HS-27A (cell line): ENCODE data around the gene OR6N2.

ENCODE experiments used
- DNase-seq: peaks from one replicate; pipeline ENCODE4 v3.0.0-alpha.2; 2012; ENCODE audit warnings: low read depth, missing footprints

Gene OR6N2, protein sequence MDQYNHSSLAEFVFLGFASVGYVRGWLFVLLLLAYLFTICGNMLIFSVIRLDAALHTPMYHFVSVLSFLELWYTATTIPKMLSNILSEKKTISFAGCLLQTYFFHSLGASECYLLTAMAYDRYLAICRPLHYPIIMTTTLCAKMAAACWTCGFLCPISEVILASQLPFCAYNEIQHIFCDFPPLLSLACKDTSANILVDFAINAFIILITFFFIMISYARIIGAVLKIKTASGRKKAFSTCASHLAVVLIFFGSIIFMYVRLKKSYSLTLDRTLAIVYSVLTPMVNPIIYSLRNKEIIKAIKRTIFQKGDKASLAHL

DNA sequence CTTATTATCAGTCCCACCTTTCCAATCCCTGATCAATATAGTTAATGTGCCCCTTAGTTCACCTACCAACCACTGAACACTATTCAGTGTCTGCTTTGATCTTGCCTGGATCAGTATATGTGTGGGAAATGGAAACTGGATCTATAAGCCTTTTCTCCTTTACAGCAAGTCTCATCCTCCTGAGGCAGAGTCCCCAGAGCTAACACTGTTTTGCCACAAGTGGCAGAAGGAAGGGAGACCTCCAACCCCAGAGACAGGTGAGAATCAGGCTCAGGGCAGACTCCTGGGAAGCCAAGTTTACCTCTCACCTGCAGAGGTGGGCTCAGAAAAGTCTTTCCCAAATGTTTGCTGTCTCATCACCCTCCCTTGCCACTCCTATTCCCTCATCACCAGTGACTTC, at the start of gene OR6N2:
OR6N2 (minus strand) TSS at position 101 of the 400 bp plus-strand sequence. CDS start 3,569 bp downstream, outside the sequence.
- no peak for DNase-seq

DNA sequence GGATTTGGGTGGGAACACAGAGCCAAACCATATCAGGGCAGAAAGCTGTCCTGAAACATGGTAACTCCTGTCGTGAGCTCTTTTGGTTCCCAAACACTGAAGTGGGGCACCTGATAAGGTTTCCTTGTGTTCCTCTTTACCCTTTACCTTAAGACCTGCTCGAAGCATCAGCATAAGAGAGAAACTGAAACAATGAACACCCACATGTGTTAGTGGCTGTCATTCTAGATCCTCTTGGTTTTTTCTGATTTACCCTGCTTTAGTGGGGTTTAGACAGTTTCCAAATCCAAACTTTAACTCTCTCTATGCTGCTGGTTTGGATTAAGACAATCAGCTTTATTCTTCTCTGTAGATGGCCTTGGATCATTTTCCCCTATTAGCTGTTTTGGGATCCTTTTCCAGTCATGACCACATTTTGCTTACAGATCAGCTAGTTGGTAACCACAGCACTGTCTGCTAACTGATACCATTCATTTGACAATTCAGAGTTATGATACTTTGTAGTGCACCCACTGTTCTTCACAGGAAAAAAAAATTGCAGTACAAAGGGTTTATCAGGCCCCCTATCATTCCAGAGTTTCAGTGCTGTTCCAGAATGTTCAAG, 49.2 kb upstream of the OR6N2 start:
- DNase-seq, result no peak

DNA sequence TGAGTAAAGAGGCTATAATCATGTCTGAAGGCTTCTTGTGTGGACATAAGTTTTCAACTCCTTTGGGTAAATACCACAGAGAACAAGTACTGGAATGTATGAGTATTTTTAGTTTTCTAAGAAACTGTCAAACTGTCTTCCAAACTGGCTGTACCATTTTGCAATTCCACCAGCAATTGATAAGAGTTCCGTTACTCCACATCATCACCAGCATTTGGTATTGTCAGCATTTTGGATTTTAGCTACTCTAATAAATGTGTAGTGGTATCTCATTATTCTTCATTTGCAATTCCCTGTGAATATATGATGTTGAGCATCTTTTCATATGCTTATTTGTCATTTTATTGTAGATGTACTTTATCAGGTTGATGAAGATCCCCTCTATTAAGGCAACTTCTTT, 40.7 kb upstream of the OR6N2 start:
- no peak for DNase-seq

DNA sequence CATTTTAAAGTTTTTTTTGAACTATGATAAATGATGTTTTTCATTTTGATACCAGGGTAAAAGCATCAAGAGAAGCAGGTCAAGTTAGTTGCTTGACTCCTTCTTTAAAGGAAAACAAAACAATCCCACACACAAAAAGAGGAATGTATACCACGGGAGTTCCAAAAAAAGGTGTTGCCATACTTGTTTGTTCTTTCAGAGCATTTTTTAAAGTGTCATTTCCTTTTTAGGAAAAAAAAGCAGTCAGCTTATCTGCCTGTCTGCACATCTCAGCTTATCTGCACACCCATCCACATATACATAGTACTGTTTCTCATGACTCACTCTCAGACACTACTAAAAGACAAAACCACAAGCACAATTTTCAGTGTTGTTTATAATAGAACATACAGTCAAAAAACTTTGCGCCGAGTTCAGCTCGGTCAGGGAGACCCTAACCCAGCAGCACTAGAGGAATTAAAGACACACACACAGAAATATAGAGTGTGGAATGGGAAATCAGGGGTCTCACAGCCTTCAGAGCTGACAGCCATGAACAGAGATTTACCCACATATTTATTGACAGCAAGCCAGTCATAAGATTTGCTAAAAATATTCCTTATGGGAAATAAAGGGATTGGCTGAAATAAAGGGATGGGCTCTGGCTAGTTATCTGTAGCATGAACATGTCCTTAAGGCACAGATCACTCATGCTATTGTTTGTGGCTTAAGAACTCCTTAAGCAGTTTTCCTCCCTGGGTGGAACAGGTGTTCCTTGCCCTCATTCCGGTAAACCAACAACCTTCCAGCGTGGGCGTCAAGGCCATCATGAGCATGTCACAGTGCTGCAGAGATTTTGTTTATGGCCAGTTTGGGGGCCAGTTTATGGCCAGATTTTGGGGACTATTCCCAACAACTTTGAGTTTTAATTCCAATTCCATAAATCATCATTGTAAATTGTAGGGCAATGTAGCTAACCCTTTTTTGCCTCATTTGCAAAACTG, 38.7 kb upstream of the OR6N2 start:
- DNase-seq, result no peak

DNA sequence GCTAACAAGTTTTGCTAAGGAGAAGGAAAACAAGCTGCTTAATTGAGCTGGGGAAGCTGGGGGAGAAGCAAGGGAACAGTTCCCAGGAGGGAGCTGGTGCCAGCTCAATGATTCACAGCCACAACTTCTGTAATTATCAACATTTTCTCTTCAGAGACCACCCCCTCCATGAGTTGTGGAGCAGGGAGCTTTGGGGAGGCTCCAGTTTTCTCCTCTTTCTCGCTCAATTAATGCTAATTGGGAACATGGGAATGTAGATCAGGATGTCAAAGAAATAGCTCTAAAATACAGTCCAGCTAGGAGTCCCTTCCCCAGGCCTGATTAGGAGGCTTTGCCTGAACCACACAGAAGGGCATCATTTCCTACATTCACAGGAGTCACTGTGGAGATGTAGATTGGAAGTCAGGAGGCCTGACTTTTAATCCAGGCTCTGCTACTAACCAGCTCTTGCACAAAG, 38.0 kb upstream of the OR6N2 start:
- no peak for DNase-seq

DNA sequence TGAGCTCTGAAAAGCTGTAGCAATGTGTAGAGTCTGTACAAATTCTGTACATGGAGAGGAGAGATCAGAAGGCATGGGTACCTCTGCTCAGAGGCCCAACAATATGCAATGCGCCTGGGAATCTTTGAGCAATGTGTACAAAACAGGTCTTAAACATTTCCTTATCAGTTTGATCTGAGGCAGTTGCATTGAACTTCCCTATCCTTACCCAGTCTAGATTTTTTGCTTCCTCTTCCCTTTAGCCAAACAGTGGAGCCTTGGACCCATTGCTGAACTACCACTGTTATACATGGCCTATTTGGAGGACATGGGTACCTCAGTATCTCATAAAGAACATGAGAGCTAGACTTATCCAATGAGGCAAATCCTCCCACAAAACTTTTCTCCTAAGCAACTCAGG, 37.6 kb upstream of the OR6N2 start:
- no peak for DNase-seq

DNA sequence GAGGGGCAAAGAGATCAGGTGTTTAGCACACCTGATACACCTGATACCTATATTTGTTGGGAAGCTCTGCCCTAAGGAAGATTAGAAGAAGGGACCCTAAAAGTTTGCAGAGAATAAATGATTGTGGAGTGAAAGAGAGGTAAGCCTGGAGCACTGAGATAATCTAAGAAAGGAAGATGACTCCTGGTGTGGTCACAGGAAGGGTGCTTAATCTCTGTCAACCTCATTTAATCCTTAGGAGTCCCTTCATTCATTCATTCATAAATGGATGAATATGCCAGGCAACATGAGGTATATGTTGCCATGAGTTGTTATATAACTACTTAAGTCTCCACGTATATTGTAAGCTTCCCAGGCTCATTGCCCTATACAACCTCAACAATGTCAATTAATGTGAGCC, 34.0 kb upstream of the OR6N2 start:
- no peak for DNase-seq

DNA sequence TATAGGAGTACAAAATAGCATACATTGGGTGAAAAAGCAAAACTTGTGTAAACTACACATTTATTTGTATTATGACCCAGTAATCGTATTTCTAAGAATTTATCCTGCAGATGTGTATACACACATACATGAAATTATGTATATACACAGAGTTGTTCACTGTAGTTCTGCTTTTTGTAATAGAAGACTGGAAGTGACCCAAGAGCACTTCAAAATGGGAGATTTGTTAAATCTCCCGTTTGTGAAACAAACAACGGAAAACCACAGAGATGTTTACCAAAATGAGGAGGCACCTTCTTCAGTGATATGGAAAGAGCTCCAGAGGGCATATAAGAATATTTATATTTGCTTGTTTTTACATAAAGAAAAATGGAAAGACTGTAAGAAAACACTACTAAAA, 32.2 kb upstream of the OR6N2 start:
- no peak for DNase-seq

DNA sequence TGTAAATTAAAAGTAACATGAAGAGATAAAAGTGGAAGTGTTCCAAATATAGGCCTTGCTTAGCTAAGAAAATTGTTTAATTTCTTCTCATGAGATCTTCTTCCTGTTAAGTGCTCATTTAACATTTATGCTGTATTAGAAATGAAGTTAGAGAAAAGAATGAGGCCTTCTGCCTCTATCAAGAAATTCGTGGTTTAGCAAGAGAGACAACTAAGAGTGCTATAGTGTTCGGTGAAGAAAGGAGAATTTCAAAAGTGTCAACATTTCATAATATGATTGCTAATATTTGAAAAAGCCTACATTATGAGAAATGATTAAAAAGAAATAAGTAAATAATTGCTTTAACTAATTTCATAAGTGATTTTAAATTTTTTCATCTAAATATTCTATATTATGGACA, 31.3 kb upstream of the OR6N2 start:
- DNase-seq, result no peak

DNA sequence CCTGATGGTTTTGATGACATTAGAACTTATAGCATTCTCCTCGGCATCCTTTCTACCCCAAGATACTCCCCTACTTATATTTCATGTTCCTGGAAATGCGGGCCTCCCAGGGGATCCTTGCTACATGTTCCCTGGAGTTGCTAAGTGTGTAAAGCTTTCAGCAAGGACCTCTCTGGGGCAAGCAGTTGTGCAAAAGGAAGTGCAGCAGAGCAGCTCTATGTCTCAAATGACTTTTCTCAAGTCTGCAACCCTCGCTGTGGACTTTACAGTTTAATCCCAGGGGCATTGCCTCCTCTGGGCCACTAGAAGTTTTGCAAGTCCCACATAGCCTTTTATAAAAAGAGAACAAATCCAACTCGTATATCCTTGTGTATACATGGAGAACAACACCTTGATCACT, 29.3 kb upstream of the OR6N2 start:
- no peak for DNase-seq

DNA sequence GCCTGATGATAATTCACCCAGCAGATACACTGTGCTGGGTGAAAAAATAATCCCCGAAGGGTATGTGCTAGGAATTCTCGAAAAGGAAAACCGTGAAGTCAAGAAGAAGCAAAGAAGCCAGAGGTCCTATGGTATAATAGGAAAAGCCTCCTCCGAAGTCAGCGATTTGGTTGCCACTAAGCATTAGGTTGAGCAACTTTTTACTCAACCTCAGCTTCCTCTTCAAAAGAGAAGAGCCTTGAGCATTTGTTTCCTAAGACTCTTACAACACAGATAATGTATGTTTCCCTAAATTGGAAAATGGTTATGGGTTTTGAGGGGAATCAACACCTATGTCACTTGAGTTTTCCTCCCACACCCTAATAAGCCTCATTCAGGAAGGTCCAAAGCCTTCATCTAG, 28.9 kb upstream of the OR6N2 start:
- DNase-seq, result no peak

DNA sequence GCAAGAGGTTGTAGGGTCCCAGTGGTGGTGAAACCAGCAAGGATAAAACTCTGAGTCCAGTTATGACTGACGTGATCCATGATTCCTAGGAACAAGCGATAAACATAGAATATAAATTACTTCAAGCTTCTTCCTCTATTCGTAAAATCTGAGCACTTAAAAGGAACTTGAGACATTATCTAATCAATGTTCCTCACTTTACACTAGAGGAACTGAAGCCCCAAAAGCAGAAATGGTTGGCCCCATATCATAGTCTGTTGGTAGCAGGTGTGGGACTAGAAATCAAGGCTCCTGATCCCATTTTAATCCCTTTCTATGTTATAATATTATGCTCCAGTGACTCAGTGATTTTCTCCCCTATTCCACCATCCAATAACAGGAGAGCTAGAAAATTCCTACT, 28.3 kb upstream of the OR6N2 start:
- DNase-seq, result no peak

DNA sequence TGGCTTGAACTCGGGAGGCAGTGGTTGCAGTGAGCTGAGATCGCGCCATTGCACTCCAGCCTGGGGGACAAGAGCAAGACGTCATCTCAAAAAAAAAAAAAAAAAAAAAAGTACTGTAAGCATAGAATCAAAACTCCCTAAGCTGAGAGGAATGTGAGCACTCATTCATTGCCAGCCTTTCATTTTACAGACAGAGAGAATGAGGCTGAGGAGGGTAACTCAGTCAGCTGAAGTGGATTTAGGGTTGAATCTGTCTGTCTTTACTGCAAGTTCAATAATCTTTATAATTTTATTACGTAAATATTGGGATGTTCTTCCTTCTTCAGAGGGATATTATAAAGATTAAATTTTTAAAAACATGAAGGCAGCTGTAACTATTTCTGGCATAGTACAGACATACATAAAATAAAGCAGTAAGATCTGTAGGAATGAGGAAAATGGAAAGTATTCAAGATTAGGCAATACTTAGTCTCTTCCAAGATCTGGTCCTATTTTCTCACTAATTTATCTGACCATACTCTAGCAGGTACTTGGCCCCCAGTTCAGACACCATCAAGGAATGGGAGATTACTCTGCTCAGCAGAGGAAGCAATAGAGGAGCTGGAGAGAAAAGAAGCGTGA, 26.0 kb upstream of the OR6N2 start:
- no peak for DNase-seq

DNA sequence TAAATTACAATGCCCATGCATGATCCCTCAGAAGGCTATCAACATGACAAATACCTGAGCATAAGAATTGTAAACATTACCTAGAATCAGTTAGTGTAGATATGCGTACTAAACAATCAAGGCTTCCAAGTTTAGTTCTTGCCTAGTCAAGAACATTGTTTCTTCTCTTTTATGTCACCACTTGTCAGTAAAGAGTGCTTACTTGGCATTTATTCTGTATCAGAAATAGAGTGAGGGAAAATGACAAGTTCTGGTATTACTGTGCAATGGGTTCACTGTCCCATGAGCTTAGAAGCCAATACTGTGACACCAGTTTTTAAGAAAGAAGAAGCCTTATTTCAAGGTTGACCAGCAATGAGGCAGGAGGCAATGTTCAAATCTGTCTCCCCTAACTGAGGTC, 22.7 kb upstream of the OR6N2 start:
- no peak for DNase-seq

DNA sequence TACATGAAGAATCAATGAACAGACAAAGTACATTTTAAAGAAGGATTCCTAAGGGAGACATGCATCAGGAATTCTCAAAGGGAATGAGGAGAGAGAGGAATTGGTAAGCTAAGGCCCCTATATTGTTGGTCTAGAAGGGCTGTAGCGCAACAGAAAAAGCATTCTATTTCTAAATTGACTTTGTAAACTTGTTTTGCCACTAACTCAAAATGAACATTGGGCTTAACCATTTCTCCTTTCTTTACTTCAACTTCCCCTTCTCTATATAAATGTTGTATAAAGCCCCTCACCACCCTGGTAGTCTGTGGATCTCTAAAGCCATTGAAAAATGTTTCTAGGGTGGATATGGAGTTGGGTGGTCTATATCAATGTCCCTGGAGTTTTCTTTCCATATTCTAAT, 20.4 kb upstream of the OR6N2 start:
- no peak for DNase-seq

DNA sequence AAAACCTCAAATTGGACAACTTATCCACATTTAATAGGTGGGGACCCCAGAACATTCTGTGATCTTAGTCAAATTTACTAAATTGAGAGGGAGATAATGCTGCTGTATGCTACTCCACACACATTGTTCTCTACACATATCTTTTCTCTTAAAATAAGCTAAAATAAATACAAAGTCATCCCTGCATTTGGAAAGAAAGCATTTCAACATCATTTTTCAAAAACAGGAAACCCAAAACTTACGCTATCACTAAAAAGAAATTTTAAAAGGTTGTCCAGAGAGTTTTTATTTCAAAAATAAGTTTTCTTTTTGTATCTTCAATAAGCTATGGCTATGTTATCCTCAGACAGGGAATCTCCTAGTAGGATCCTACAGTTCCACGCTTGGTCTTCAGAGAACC, 19.5 kb upstream of the OR6N2 start:
- DNase-seq, result no peak

DNA sequence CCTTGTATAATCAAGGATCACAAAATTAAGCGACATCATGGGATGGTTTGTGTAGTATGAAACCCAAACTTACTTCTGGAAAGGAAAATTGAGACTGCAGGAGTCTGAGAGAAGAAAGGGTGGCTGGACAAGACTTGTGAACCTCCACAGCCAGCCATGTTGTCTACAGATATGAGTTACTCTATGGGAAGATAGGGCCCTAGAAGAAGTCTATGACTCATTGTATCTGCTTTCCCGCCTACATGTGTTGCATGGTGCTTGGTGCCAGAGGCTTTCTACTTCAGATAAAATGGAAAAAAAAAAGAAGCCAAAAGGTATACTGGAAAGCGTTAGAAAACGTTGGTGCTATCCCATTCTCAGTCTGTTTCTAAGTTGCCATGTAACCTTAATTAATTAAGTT, 18.7 kb upstream of the OR6N2 start:
- DNase-seq, result no peak

DNA sequence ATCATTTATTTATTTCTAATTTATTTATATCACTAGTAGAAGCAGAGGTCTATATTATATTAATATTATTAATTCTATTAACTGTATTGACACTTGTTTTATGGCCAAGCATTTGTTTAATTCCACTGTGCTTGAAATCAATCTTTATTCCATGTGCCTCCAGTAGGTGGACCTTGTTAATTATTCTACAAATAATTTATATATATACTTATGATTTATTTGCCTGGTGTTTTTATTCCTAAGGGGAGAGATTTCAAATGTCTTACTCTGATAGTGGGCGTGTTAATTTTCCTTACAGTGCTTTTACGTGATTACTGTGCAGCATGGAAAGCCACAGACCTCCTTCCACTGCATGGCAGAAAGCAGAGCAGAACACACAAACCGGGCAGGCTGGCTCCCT, 17.5 kb upstream of the OR6N2 start:
- DNase-seq, result no peak

DNA sequence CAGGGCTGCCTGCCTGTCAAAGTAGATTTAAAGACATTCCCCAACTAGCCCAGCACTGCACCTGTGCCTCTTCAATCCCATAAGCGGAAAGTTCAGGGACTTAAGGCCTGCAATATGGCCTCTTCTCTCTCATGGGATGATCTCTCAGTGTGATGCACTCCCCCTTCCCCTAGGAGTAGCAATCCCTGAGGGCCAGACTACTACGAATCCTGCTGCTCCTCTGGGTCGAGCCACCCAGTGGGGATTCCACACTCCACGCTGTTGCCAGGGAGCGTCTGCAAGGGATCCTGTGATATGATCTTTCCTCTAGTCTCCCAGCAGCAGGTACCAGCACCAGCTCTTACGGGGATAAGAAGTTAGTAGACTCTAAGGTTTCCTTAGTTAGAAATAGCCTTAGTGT, 13.2 kb upstream of the OR6N2 start:
- no peak for DNase-seq

DNA sequence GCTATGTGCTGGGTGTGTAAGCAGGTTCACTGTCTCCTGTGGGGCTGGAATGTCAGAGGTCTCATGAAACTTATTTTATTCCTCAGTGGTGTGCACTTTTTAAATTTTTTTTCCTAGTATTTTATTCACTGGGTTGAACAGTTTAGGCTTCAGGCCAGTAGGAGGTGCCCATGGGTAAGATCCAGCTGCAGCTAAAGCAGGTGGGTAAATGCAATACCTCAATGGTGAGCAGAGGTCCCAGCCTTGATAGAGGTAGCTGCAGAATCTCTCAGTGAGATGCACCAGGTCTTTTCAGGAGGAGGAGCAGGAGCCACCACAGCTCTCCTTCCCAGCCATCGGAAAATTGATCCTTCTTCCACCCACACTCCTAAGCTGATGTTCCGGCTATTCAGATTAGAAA, 12.6 kb upstream of the OR6N2 start:
- DNase-seq, result no peak

DNA sequence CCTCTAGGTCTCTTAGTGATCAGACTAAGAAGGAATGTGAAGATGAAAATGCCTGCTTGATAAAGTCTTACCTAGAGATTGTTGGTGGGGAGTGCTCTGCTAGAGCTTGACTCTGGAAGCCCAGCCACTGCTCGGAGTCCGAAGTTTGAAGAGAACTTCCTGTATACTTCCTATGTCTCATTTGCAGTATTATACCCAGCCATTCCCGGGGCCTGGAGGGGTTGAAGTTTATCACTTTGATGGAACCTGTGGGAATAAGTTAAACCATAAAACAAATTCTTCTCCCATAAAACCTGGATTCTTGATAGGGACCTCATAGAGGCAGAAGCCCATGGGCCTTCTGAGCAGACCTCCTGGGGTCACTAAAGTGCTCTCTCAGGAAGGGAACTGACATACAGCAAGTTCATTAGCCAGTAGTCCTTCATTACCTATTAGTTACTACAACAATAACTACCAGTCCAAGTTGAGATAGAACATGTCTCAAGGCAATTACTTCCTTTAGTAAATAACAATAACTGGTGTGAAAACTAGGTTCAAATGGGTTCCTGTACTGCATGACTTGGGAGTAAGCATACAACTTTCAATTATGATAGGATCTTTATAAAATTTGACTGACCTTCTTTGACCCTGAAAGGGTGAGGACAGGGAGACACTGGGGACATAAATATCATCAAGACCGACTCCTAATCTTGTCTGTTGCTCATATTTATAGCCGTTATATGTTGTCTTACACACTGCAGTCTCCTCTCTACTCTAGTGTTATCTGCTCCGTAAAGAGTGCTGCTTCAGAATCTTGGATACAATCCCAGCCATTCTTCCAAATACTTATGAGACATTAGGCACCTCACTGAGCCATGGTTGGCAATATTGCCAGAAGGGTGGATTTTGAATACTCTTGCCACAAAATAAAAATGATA, 8.8 kb downstream of the OR6N2 start, which contains the start of gene OR6N1:
OR6N1 (minus strand) TSS at position 246 of the 917 bp plus-strand sequence. CDS start 5,513 bp downstream, outside the sequence.
- no peak for DNase-seq
